Measurements from ENCODE around the gene ALG14. TPM values are rescaled to one million over a fixed set of nuclear protein-coding genes. Genes with fewer than 3 reads are reported as not detected.

The ALG14 gene
- total and polyA plus RNA-seq, 2 donors (not counting 1 experiment from before 2014, with no cell fraction given) = 0.92 to 2.6 TPM

DNA sequence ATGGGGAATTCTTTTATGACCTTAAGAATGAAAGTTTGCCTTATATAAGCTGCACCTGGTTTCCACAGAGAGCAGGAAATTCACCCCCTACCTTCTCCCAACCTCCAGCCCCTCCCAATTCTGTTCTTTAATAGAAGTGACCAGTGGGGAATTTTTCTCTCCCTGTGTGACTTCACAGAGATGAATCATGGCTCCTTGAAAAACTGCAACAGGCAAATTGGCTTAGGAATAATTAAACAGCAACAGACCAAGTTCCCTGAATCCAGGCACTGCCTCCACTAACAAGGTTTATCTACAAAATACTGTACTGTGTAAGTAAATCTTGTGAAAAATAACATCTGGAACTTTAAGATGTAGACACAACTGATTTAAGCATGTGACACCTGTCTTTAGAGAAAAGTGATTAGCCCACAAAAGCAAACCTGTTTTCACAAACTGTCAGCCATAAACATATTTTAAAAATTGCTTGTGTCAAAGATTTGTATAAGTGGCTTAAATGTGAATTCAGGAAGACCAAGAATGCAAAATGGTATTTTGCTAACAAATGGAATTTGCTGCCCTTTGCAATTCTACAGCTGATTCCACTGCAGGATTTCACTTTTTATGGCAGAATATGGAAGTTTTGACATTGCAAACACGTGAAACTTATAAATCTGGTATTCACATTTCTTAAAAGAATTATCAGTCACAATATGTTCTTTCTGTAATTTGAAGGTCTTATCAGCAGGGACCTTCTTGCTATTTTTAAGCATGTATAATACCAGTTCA lies 54.0 kb downstream of the ALG14 start:
- Histone ChIP-seq H3K9me3 (ENCODE audit: control extremely low read depth in 1 of 3, control insufficient read depth in 2 of 3, insufficient read depth in 1 of 3, low read length in 2 of 3) (no peaks in the 10 kb centered on the region), H3K9ac (ENCODE audit: low read length) (no peak overlapping the region), H2AFZ (ENCODE audit: insufficient read depth, low read depth, low read length, poor library complexity, severe bottlenecking) (no peak overlapping the region), H3K4me1 (ENCODE audit: control insufficient read depth in 2 of 2, insufficient read depth in 2 of 2, low read length in 2 of 2) (no peaks in the 10 kb centered on the region), H3K36me3 (replicated peaks in 1 of 2; ENCODE audit: control extremely low read depth in 1 of 2, control insufficient read depth in 1 of 2, extremely low read depth in 1 of 2, insufficient read depth in 2 of 2, low read length in 1 of 2) (no peaks in the 10 kb centered on the region), H3K4me3 (ENCODE audit: control extremely low read depth in 1 of 5, extremely low read depth in 1 of 5, insufficient read depth in 1 of 5, low read depth in 2 of 5, low read length in 4 of 5) (no peak overlapping the region), H3K4me2 (replicated peaks; ENCODE audit: low read depth, low read length, poor library complexity, severe bottlenecking) (no peak overlapping the region), H4K20me1 (ENCODE audit: control insufficient read depth, insufficient read depth, low read length, poor library complexity, severe bottlenecking) (no peaks in the 10 kb centered on the region), H3K27me3 (replicated peaks in 1 of 4; ENCODE audit: control extremely low read depth in 1 of 4, control insufficient read depth in 3 of 4, insufficient read depth in 4 of 4, low read length in 3 of 4) (no peaks in the 10 kb centered on the region), H3K27ac (ENCODE audit: low read length in 2 of 2) (no peak overlapping the region), H3K79me2 (ENCODE audit: control insufficient read depth, insufficient read depth, low read length) (no peaks in the 10 kb centered on the region)
- POLR2A ChIA-PET = no interaction called here
- Mint-ChIP-seq H3K4me3 (no peak overlapping the region), H3K27me3 (no peaks in the 10 kb centered on the region), H3K9me3 (ENCODE audit: insufficient read depth) (no peaks in the 10 kb centered on the region), H3K27ac (no peak overlapping the region), H3K4me1 (peaks cover 7% of the 10 kb centered on the region)
- WGBS (ENCODE audit: insufficient coverage) = no CpG with 5 or more reads among the region's 1 CpG
- TF ChIP-seq EZH2 (IDR thresholded peaks at IDR 0.05; ENCODE audit: borderline replicate concordance, insufficient read depth, low read depth, low read length, poor library complexity, severe bottlenecking) = no peak
- TF ChIP-seq CTCF (IDR thresholded peaks at IDR 0.05) = no peak
- DNase-seq = no peak
- intact Hi-C loops (cut with micrococcal nuclease) = no loop called here
- CTCF ChIA-PET = interaction anchor here (1.2 to 1.3 kb wide), 2 partner anchors 24 to 164 kb away, joined by 3 read pairs; no protein-coding TSS in a partner anchor
- no peak for ATAC-seq (ENCODE audit: low read depth)

DNA sequence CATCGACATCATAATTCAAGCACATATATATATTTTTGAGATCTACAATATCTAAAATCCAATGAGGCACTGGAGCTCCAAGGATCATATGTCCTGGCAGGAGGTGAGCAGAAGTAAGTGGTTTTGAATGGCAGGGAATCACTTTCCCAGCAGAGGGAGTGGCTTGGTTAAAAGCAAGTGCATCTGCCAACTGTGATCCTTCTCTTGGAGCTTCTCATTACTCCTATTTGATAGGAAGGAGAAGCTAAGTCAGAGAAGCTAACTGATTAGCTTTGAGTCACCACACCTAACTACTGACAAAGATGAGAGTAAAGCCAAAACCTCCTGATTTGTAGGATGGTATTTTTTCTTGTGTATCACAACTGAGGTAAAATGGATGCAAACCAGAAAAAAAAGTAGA lies 55.0 kb downstream of the ALG14 start:
- H3K27me3 Mint-ChIP-seq = no peaks in the 10 kb centered on the region
- H3K9me3 Mint-ChIP-seq (ENCODE audit: insufficient read depth) = no peaks in the 10 kb centered on the region
- DNase-seq (no peak), ATAC-seq (ENCODE audit: low read depth) (no peak)
- CTCF ChIA-PET = interaction anchor here (0.6 kb wide), 1 partner anchor 185 kb away, joined by 5 read pairs; no protein-coding TSS in a partner anchor
- POLR2A ChIA-PET = no interaction called here
- peaks cover 7% of the 10 kb centered on the region for H3K4me1 Mint-ChIP-seq
- WGBS (ENCODE audit: insufficient coverage) = no CpG with 5 or more reads among the region's 1 CpG
- H3K27ac Mint-ChIP-seq = no peak overlapping the region
- H3K27ac ChIP-seq (ENCODE audit: low read length in 2 of 2) = no peak overlapping the region
- no peak for TF ChIP-seq EZH2 (IDR thresholded peaks at IDR 0.05; ENCODE audit: borderline replicate concordance, insufficient read depth, low read depth, low read length, poor library complexity, severe bottlenecking)
- TF ChIP-seq CTCF (IDR thresholded peaks at IDR 0.05) = no peak
- H4K20me1 ChIP-seq (ENCODE audit: control insufficient read depth, insufficient read depth, low read length, poor library complexity, severe bottlenecking) = no peaks in the 10 kb centered on the region
- H3K4me3 Mint-ChIP-seq = no peak overlapping the region
- H3K9me3 ChIP-seq (ENCODE audit: control extremely low read depth in 1 of 3, control insufficient read depth in 2 of 3, insufficient read depth in 1 of 3, low read length in 2 of 3) = no peaks in the 10 kb centered on the region
- intact Hi-C loops (cut with micrococcal nuclease) = no loop called here
- H3K79me2 ChIP-seq (ENCODE audit: control insufficient read depth, insufficient read depth, low read length) = no peaks in the 10 kb centered on the region
- H2AFZ ChIP-seq (ENCODE audit: insufficient read depth, low read depth, low read length, poor library complexity, severe bottlenecking) = no peak overlapping the region
- H3K4me3 ChIP-seq (ENCODE audit: control extremely low read depth in 1 of 5, extremely low read depth in 1 of 5, insufficient read depth in 1 of 5, low read depth in 2 of 5, low read length in 4 of 5) = no peak overlapping the region
- no peak overlapping the region for H3K9ac ChIP-seq (ENCODE audit: low read length)
- no peaks in the 10 kb centered on the region for H3K27me3 ChIP-seq (replicated peaks in 1 of 4; ENCODE audit: control extremely low read depth in 1 of 4, control insufficient read depth in 3 of 4, insufficient read depth in 4 of 4, low read length in 3 of 4)
- no peak overlapping the region for H3K4me2 ChIP-seq (replicated peaks; ENCODE audit: low read depth, low read length, poor library complexity, severe bottlenecking)
- no peaks in the 10 kb centered on the region for H3K36me3 ChIP-seq (replicated peaks in 1 of 2; ENCODE audit: control extremely low read depth in 1 of 2, control insufficient read depth in 1 of 2, extremely low read depth in 1 of 2, insufficient read depth in 2 of 2, low read length in 1 of 2)
- no peaks in the 10 kb centered on the region for H3K4me1 ChIP-seq (ENCODE audit: control insufficient read depth in 2 of 2, insufficient read depth in 2 of 2, low read length in 2 of 2)
